H1 (cell line): ENCODE results near the gene CCDC191.

Experiments used
- BRCA1 ChIP-seq: IDR thresholded peaks from 2 replicates; pipeline ENCODE4 v1.6.1; 2012; ENCODE audit warnings: low read depth, low read length, improper control_type of control experiment
- EP300 ChIP-seq, 2 experiments: IDR thresholded peaks; 1 replicate in 1 of 2; 2 replicates in 1 of 2; pipeline ENCODE4 v1.6.1; 2011 to 2012; ENCODE audit warnings: low read depth in 2 of 2, low read length in 2 of 2, mild to moderate bottlenecking in 2 of 2, borderline replicate concordance in 1 of 2, inconsistent platforms in 1 of 2, moderate library complexity in 1 of 2
- FOSL1 ChIP-seq: IDR thresholded peaks from 2 replicates; pipeline ENCODE4 v1.6.1; 2011; ENCODE audit warnings: mild to moderate bottlenecking, low read depth, low read length, moderate library complexity; ENCODE audit not compliant: insufficient read depth
- NRF1 ChIP-seq: IDR thresholded peaks from 2 replicates; pipeline ENCODE4 v1.6.1; 2011; ENCODE audit warnings: mild to moderate bottlenecking, low read depth, low read length, improper control_type of control experiment
- POLR2A ChIP-seq, 2 experiments: IDR thresholded peaks; 1 replicate in 1 of 2; 2 replicates in 1 of 2; pipeline ENCODE4 v1.6.1; 2011; ENCODE audit warnings: low read depth in 2 of 2, low read length in 2 of 2, mild to moderate bottlenecking in 2 of 2; ENCODE audit errors: control extremely low read depth in 1 of 2
- POLR2AphosphoS5 ChIP-seq: IDR thresholded peaks from 2 replicates; pipeline ENCODE4 v1.6.1; 2011; ENCODE audit warnings: low read depth, low read length
- TAF1 ChIP-seq: IDR thresholded peaks from 2 replicates; pipeline ENCODE4 v1.6.1; 2011; ENCODE audit warnings: mild to moderate bottlenecking, low read depth, low read length
- ZNF274 ChIP-seq: IDR thresholded peaks from 2 replicates; pipeline ENCODE4 v1.7.0; 2012; ENCODE audit warnings: low read length, borderline replicate concordance; ENCODE audit errors: extremely low read depth
- TF ChIP-seq, protein P1 (sequence below), 3 experiments: IDR thresholded peaks; 1 replicate in 2 of 3; 2 replicates in 1 of 3; pipeline versions ENCODE4 v1.5.1 to v1.6.1; 2011; ENCODE audit warnings: low read length in 3 of 3, mild to moderate bottlenecking in 3 of 3, inconsistent platforms in 2 of 3, low read depth in 1 of 3, moderate library complexity in 1 of 3; ENCODE audit not compliant: insufficient read depth in 1 of 3; ENCODE audit errors: control extremely low read depth in 1 of 3
- TF ChIP-seq, protein P2 (sequence below): IDR thresholded peaks from 2 replicates; pipeline ENCODE4 v1.6.1; 2011; ENCODE audit warnings: low read depth, mild to moderate bottlenecking, low read length; ENCODE audit not compliant: insufficient read depth
- TF ChIP-seq, protein P3 (sequence below): IDR thresholded peaks from 2 replicates; pipeline ENCODE4 v1.6.1; 2012; ENCODE audit warnings: inconsistent platforms

DNA sequence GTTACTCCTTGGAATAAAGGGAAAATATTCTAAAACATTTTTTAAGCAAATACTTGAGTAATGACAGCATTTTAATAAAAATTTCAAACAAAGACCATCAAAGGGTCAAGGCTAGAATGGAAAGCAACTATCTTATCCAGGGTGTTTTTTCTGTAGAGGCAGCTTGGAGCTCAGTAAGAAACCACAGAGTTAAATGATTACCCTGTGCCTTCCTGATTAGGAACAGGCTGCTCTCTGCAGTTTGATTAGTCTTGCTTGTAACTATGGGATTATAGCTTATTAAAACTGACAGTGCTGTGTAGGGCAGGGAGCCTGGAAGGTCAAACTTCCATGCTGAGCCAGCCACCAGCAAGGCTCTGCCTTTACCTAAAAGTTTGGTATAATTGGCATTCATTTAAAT, 33.3 kb upstream of the CCDC191 start:
- TF ChIP-seq, protein P1, sequence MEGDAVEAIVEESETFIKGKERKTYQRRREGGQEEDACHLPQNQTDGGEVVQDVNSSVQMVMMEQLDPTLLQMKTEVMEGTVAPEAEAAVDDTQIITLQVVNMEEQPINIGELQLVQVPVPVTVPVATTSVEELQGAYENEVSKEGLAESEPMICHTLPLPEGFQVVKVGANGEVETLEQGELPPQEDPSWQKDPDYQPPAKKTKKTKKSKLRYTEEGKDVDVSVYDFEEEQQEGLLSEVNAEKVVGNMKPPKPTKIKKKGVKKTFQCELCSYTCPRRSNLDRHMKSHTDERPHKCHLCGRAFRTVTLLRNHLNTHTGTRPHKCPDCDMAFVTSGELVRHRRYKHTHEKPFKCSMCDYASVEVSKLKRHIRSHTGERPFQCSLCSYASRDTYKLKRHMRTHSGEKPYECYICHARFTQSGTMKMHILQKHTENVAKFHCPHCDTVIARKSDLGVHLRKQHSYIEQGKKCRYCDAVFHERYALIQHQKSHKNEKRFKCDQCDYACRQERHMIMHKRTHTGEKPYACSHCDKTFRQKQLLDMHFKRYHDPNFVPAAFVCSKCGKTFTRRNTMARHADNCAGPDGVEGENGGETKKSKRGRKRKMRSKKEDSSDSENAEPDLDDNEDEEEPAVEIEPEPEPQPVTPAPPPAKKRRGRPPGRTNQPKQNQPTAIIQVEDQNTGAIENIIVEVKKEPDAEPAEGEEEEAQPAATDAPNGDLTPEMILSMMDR (IDR thresholded peaks at IDR 0.05; ENCODE audit: control extremely low read depth in 1 of 3, insufficient read depth in 1 of 3, low read depth in 1 of 3, low read length in 3 of 3), result no peak
- TF ChIP-seq TAF1 (no peak), POLR2AphosphoS5 (no peak), FOSL1 (no peak), POLR2A (IDR thresholded peaks at IDR 0.05; ENCODE audit: control extremely low read depth in 1 of 2, low read depth in 2 of 2, low read length in 2 of 2) (no peak), EP300 (IDR thresholded peaks at IDR 0.05; ENCODE audit: borderline replicate concordance in 1 of 2, low read depth in 2 of 2, low read length in 2 of 2) (no peak), ZNF274 (no peak), NRF1 (no peak), BRCA1 (no peak)
- TF ChIP-seq, protein P2, sequence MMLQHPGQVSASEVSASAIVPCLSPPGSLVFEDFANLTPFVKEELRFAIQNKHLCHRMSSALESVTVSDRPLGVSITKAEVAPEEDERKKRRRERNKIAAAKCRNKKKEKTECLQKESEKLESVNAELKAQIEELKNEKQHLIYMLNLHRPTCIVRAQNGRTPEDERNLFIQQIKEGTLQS, result no peak
- TF ChIP-seq, protein P3, sequence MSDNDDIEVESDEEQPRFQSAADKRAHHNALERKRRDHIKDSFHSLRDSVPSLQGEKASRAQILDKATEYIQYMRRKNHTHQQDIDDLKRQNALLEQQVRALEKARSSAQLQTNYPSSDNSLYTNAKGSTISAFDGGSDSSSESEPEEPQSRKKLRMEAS, result no peak
